ENCODE results near the gene CHORDC1. TPM values are rescaled to one million over a fixed set of nuclear protein-coding genes. Genes with fewer than 3 reads are reported as not detected.
A peak's percentile ranks its signal among the peaks of the same experiment; 100 is the strongest.
"Not testable (repeated sequence)": the region's sequence is repeated elsewhere in the genome, so short reads cannot be mapped to it uniquely, and the experiment has no call there.

The CHORDC1 gene
- total RNA-seq, 1 donor from 2014 or later, result 31.9 TPM

- no peak for TF ChIP-seq CTCF (IDR thresholded peaks at IDR 0.05)
- peaks cover 2% of the 10 kb centered on the region for H3K9me3 Mint-ChIP-seq (ENCODE audit: low read depth)
- no peaks in the 10 kb centered on the region for H3K36me3 Mint-ChIP-seq (ENCODE audit: low read depth)
Observed at GRCh38 chr11:90168571-90168970, 54.3 kb downstream of the CHORDC1 start.

GRCh38 chr11:90167704-90168103 is 55.1 kb downstream of the CHORDC1 start:
- not testable (repeated sequence) for H3K27me3 Mint-ChIP-seq (ENCODE audit: low read depth); H3K4me1 Mint-ChIP-seq (ENCODE audit: low read depth); H3K27ac Mint-ChIP-seq (ENCODE audit: unreplicated experiment)

More at GRCh38 chr11:90168571-90168970, 54.3 kb downstream of the CHORDC1 start:
- DNase-seq (ENCODE audit: low spot score), result no peak
- no peak overlapping the region for H3K27ac Mint-ChIP-seq (ENCODE audit: unreplicated experiment)
- no peak overlapping the region for H3K4me3 Mint-ChIP-seq (ENCODE audit: unreplicated experiment)
- peaks cover 7% of the 10 kb centered on the region for H3K27me3 Mint-ChIP-seq (ENCODE audit: low read depth)
- H3K4me1 Mint-ChIP-seq (ENCODE audit: low read depth), result no peaks in the 10 kb centered on the region

GRCh38 chr11:90166982-90167573 is 55.8 kb downstream of the CHORDC1 start:
- H3K36me3 Mint-ChIP-seq (ENCODE audit: low read depth); H3K4me3 Mint-ChIP-seq (ENCODE audit: unreplicated experiment); H3K9me3 Mint-ChIP-seq (ENCODE audit: low read depth): not testable (repeated sequence)

More at GRCh38 chr11:90167704-90168103, 55.1 kb downstream of the CHORDC1 start:
- not testable (repeated sequence) for H3K36me3 Mint-ChIP-seq (ENCODE audit: low read depth); H3K4me3 Mint-ChIP-seq (ENCODE audit: unreplicated experiment); H3K9me3 Mint-ChIP-seq (ENCODE audit: low read depth); DNase-seq (ENCODE audit: low spot score)

More at GRCh38 chr11:90166982-90167573, 55.8 kb downstream of the CHORDC1 start:
- peak; percentile 88 for DNase-seq (ENCODE audit: low spot score)
- H3K27me3 Mint-ChIP-seq (ENCODE audit: low read depth); H3K4me1 Mint-ChIP-seq (ENCODE audit: low read depth); H3K27ac Mint-ChIP-seq (ENCODE audit: unreplicated experiment): not testable (repeated sequence)

Other genes with a start within 250 kb of the CHORDC1 start
- gene TRIM49C, start 191.9 kb downstream of the CHORDC1 start, total RNA-seq, result not detected in 3 replicates
- not detected in 3 replicates for gene UBTFL1, start 137.1 kb downstream of the CHORDC1 start, total RNA-seq
- 0.23 to 1.7 TPM (median 1.1 TPM) in 3 replicates for gene NAALAD2, start 88.4 kb downstream of the CHORDC1 start, total RNA-seq

Measured in chondrocyte (in vitro differentiated cells).